Small intestine (tissue), 7 donors: Measurements from ENCODE around the gene ARRDC4. TPM values are rescaled to one million over a fixed set of nuclear protein-coding genes. Genes with fewer than 3 reads are reported as not detected.

ENCODE experiments used
- DNase-seq, 2 donors: peaks; one replicate each; pipeline versions ENCODE4 v3.0.0 to v3.0.0-alpha.2; 2013
- FAIRE-seq: peaks from 2 replicates; lab custom pipeline; 2012; peaks lifted over from hg19 to GRCh38; lab: Jason Lieb, UNC
- H3K27ac ChIP-seq, 3 donors: one replicate each; pipeline ENCODE4 v1.5.1; 2013; ENCODE audit warnings: low read length in 2 of 3, mild to moderate bottlenecking in 2 of 3, control low read depth in 1 of 3, inconsistent platforms in 1 of 3, low read depth in 1 of 3, moderate library complexity in 1 of 3
- H3K27me3 ChIP-seq, 3 donors: one replicate each; pipeline ENCODE4 v1.6.1; 2013; ENCODE audit warnings: low read length in 3 of 3, inconsistent platforms in 1 of 3; ENCODE audit not compliant: control insufficient read depth in 3 of 3, insufficient read depth in 3 of 3
- H3K36me3 ChIP-seq, 3 donors: one replicate each; pipeline ENCODE4 v1.6.1; 2013; ENCODE audit warnings: low read length in 3 of 3, inconsistent platforms in 1 of 3, low read depth in 1 of 3, mild to moderate bottlenecking in 1 of 3, moderate library complexity in 1 of 3; ENCODE audit not compliant: control insufficient read depth in 3 of 3, insufficient read depth in 2 of 3
- H3K4me1 ChIP-seq, 3 donors: one replicate each; pipeline ENCODE4 v1.6.1; 2013; ENCODE audit warnings: low read length in 2 of 3, inconsistent platforms in 1 of 3, low read depth in 1 of 3, mild to moderate bottlenecking in 1 of 3, moderate library complexity in 1 of 3; ENCODE audit not compliant: control insufficient read depth in 3 of 3, insufficient read depth in 2 of 3
- H3K4me3 ChIP-seq, 3 donors: one replicate each; pipeline ENCODE4 v1.5.1; 2013; ENCODE audit warnings: low read length in 3 of 3, control low read depth in 1 of 3, inconsistent platforms in 1 of 3, low read depth in 1 of 3, mild to moderate bottlenecking in 1 of 3, moderate library complexity in 1 of 3
- H3K9me3 ChIP-seq, 2 donors: one replicate each; pipeline ENCODE4 v1.6.1; 2013; ENCODE audit warnings: low read depth in 1 of 2, low read length in 1 of 2; ENCODE audit not compliant: control insufficient read depth in 2 of 2, insufficient read depth in 1 of 2
- WGBS, 3 donors: extraction: QIAGEN DNeasy Blood & Tissue Kit; methylation state at CpG; one replicate each; pipeline ENCODE4 v1.1.7; 2013; 5-methylcytosine and 5-hydroxymethylcytosine counted together
- polyA plus RNA-seq, 4 donors: library from polyadenylated mRNA; stranded (reverse) in 3 of 4; unstranded in 1 of 4; fragments of 200-250 nt in 3 of 4; fragments of 120-200 nt in 1 of 4; gene quantifications; one replicate each; pipeline versions ENCODE4 v1.2.1 to v1.2.3, GENCODE V29; 2013
- donor health status: healthy with polysubstance abuse.
- donor health status: control.
- donor health status: control.
- donor health status: Bipolar disorder and iron deficiency.
- donor health status: healthy.

The ARRDC4 gene
- polyA plus RNA-seq, 4 donors = 18.9 to 92.3 (median 30.7) TPM

GRCh38 chr15:97995192-97995591 is 34.7 kb downstream of the ARRDC4 start:
- Histone ChIP-seq H3K4me3 (no peak overlapping the region), H3K4me1 (peaks cover 0 to 10% (median 5%) of the 10 kb centered on the region in 3 donors), H3K36me3 (no peaks in the 10 kb centered on the region), H3K27ac (peak overlapping the region in 1 of 3 donors; percentile 2), H3K27me3 (no peaks in the 10 kb centered on the region), H3K9me3 (no peaks in the 10 kb centered on the region)
- WGBS, 3 donors = 14 to 55% (median 26%) methylated on average over 3 of the region's 3 CpGs
- DNase-seq (peak; percentile 15 to 86), FAIRE-seq (no peak)

GRCh38 chr15:97995881-97996603 is 35.5 kb downstream of the ARRDC4 start:
- DNase-seq (peak; percentile 46 to 51), FAIRE-seq (no peak)
- Histone ChIP-seq H3K4me1 (peaks cover 0 to 15% (median 5%) of the 10 kb centered on the region in 3 donors), H3K36me3 (no peaks in the 10 kb centered on the region), H3K4me3 (no peak overlapping the region), H3K27ac (peak overlapping the region in 1 of 3 donors; percentile 2), H3K9me3 (no peaks in the 10 kb centered on the region), H3K27me3 (no peaks in the 10 kb centered on the region)
- 8 to 24% (median 16%) methylated on average over 5 of the region's 5 CpGs for WGBS, 3 donors

GRCh38 chr15:97998307-97999071 is 38.0 kb downstream of the ARRDC4 start:
- H3K36me3 ChIP-seq = no peaks in the 10 kb centered on the region
- WGBS, 3 donors = 77 to 87% (median 84%) methylated on average over 5 of the region's 5 CpGs
- H3K4me1 ChIP-seq = peaks cover 0 to 21% (median 5%) of the 10 kb centered on the region in 3 donors
- FAIRE-seq (no peak), DNase-seq (no peak)
- H3K4me3 ChIP-seq = no peak overlapping the region
- H3K27me3 ChIP-seq = no peaks in the 10 kb centered on the region
- H3K9me3 ChIP-seq = no peaks in the 10 kb centered on the region
- no peak overlapping the region for H3K27ac ChIP-seq

- FAIRE-seq (no peak), DNase-seq (peak; percentile 76 to 84)
- H3K27ac ChIP-seq = peak overlapping the region in 1 of 3 donors; percentile 43
Observed at GRCh38 chr15:98000249-98001203, 40.0 kb downstream of the ARRDC4 start.

GRCh38 chr15:98001663-98002194 is 41.2 kb downstream of the ARRDC4 start:
- Histone ChIP-seq H3K36me3 (no peaks in the 10 kb centered on the region), H3K4me1 (peaks cover 0 to 14% (median 0%) of the 10 kb centered on the region in 3 donors), H3K4me3 (no peak overlapping the region), H3K9me3 (no peaks in the 10 kb centered on the region), H3K27me3 (no peaks in the 10 kb centered on the region), H3K27ac (no peak overlapping the region)
- DNase-seq (peak in 1 of 2 donors; percentile 9), FAIRE-seq (no peak)
- 96 to 98% (median 97%) methylated on average over 10 of the region's 10 CpGs for WGBS, 3 donors

More at GRCh38 chr15:98000249-98001203, 40.0 kb downstream of the ARRDC4 start:
- 33 to 66% (median 52%) methylated on average over 11 of the region's 11 CpGs for WGBS, 3 donors
- H3K4me1 ChIP-seq = peaks cover 0 to 17% (median 2%) of the 10 kb centered on the region in 3 donors
- no peak overlapping the region for H3K4me3 ChIP-seq
- H3K27me3 ChIP-seq = no peaks in the 10 kb centered on the region
- H3K36me3 ChIP-seq = no peaks in the 10 kb centered on the region
- no peaks in the 10 kb centered on the region for H3K9me3 ChIP-seq

GRCh38 chr15:98002419-98002818 is 41.9 kb downstream of the ARRDC4 start:
- Histone ChIP-seq H3K27ac (no peak overlapping the region), H3K4me3 (no peak overlapping the region), H3K4me1 (peaks cover 0 to 14% (median 0%) of the 10 kb centered on the region in 3 donors), H3K27me3 (no peaks in the 10 kb centered on the region), H3K9me3 (no peaks in the 10 kb centered on the region), H3K36me3 (no peaks in the 10 kb centered on the region)
- no peak for FAIRE-seq
- no peak for DNase-seq
- 89 to 95% (median 89%) methylated on average over 3 of the region's 3 CpGs for WGBS, 3 donors

GRCh38 chr15:98002866-98003265 is 42.4 kb downstream of the ARRDC4 start:
- DNase-seq = peak in 1 of 2 donors; percentile 56
- no peaks in the 10 kb centered on the region for H3K9me3 ChIP-seq
- no peak overlapping the region for H3K4me3 ChIP-seq
- peaks cover 0 to 14% (median 0%) of the 10 kb centered on the region in 3 donors for H3K4me1 ChIP-seq
- no peak for FAIRE-seq
- no peaks in the 10 kb centered on the region for H3K27me3 ChIP-seq
- WGBS, 3 donors = 29 to 49% (median 42%) methylated on average over 3 to 4 of the region's 4 CpGs
- no peak overlapping the region for H3K27ac ChIP-seq
- H3K36me3 ChIP-seq = no peaks in the 10 kb centered on the region
